IMR-90 (cell line): Measurements from ENCODE around the gene OR10H2.

Experiments used
- BHLHE40 ChIP-seq: fragments of 150-350 bp; IDR thresholded peaks from 2 replicates; pipeline ENCODE4 v1.6.1; 2016; ENCODE audit warnings: mild to moderate bottlenecking, low read depth, low read length
- CEBPB ChIP-seq: IDR thresholded peaks from 2 replicates; pipeline ENCODE4 v1.6.1; 2012; ENCODE audit warnings: low read depth, low read length, improper control_type of control experiment
- CHD1 ChIP-seq: IDR thresholded peaks from 2 replicates; pipeline ENCODE4 v1.6.1; 2012; ENCODE audit warnings: low read depth, low read length, improper control_type of control experiment
- CTCF ChIP-seq: conservative IDR thresholded peaks from 2 replicates; pipeline ENCODE4 v1.5.1; 2012; ENCODE audit warnings: mild to moderate bottlenecking, low read depth, low read length, improper control_type of control experiment
- ELK1 ChIP-seq: fragments of 150-350 bp; IDR thresholded peaks from 2 replicates; pipeline ENCODE4 v1.6.1; 2016; ENCODE audit warnings: low read depth, mild to moderate bottlenecking, low read length, moderate library complexity, borderline replicate concordance
- FOS ChIP-seq: fragments of 150-350 bp; IDR thresholded peaks from 2 replicates; pipeline ENCODE4 v1.6.1; 2016; ENCODE audit warnings: low read depth, low read length
- MAFK ChIP-seq: IDR thresholded peaks from 2 replicates; pipeline ENCODE4 v1.6.1; 2012; ENCODE audit warnings: low read depth, low read length, improper control_type of control experiment
- MAZ ChIP-seq: IDR thresholded peaks from 2 replicates; pipeline ENCODE4 v1.6.1; 2012; ENCODE audit warnings: low read depth, mild to moderate bottlenecking, low read length, improper control_type of control experiment, moderate library complexity, borderline replicate concordance
- NFE2L2 ChIP-seq: fragments of 150-350 bp; IDR thresholded peaks from 2 replicates; pipeline ENCODE4 v1.6.1; 2016; ENCODE audit warnings: low read depth, mild to moderate bottlenecking, low read length
- POLR2A ChIP-seq: IDR thresholded peaks from 2 replicates; pipeline ENCODE4 v1.6.1; 2012; ENCODE audit warnings: mild to moderate bottlenecking, low read depth, low read length
- RCOR1 ChIP-seq: IDR thresholded peaks from 2 replicates; pipeline ENCODE4 v1.6.1; 2012; ENCODE audit warnings: mild to moderate bottlenecking, low read length, improper control_type of control experiment; ENCODE audit not compliant: insufficient replicate concordance
- RFX5 ChIP-seq: IDR thresholded peaks from 2 replicates; pipeline ENCODE4 v1.8.0; 2012; ENCODE audit warnings: low read depth, mild to moderate bottlenecking, low read length, moderate library complexity
- SMC3 ChIP-seq: fragments of 150-350 bp; IDR thresholded peaks from 2 replicates; pipeline ENCODE4 v1.6.1; 2016; ENCODE audit warnings: low read depth, mild to moderate bottlenecking, antibody characterized with exemption, low read length, moderate library complexity
- USF2 ChIP-seq: fragments of 150-350 bp; IDR thresholded peaks from 2 replicates; pipeline ENCODE4 v1.6.1; 2017; ENCODE audit warnings: mild to moderate bottlenecking, antibody characterized with exemption, low read length, low read depth

- TF ChIP-seq CTCF (no peak), POLR2A (no peak), SMC3 (no peak), RFX5 (no peak), ELK1 (no peak), BHLHE40 (no peak), USF2 (no peak), CHD1 (no peak), MAZ (no peak), CEBPB (no peak), RCOR1 (no peak), FOS (no peak), NFE2L2 (no peak), MAFK (no peak)
Measured at GRCh38 chr19:15759962-15760565, 32.2 kb downstream of the OR10H2 start.
